Smooth muscle cell (in vitro differentiated cells): ENCODE data around the gene LCE7A. TPM values are rescaled to one million over a fixed set of nuclear protein-coding genes. Genes with fewer than 3 reads are reported as not detected.

Experiments
- DNase-seq: peaks from one replicate; lab custom pipeline; 2025; ENCODE audit not compliant: unreplicated experiment; lab: John Stamatoyannopoulos, UW
- H2AFZ ChIP-seq: fragments of 200-600 bp; sonication (generic); 2 replicates; pipeline ENCODE4 v1.6.0; 2016; ENCODE audit warnings: antibody characterized with exemption, low read depth, mild to moderate bottlenecking
- H3F3A ChIP-seq: fragments of 200-600 bp; sonication (generic); 2 replicates; pipeline ENCODE4 v1.6.0; 2017; ENCODE audit warnings: antibody characterized with exemption, low read depth
- H3K27ac ChIP-seq: fragments of 200-600 bp; sonication (generic); 2 replicates; pipeline ENCODE4 v1.5.1; 2016; ENCODE audit warnings: low read depth, mild to moderate bottlenecking
- H3K27me3 ChIP-seq: fragments of 200-600 bp; sonication (generic); 2 replicates; pipeline ENCODE4 v1.6.1; 2016; ENCODE audit warnings: low read depth, mild to moderate bottlenecking
- H3K36me3 ChIP-seq: fragments of 200-600 bp; sonication (generic); 2 replicates; pipeline ENCODE4 v1.5.1; 2016; ENCODE audit warnings: low read depth
- H3K4me1 ChIP-seq: fragments of 200-600 bp; sonication (generic); 2 replicates; pipeline ENCODE4 v1.5.1; 2016; ENCODE audit warnings: low read depth
- H3K4me2 ChIP-seq: fragments of 200-600 bp; sonication (generic); 2 replicates; pipeline ENCODE4 v1.6.0; 2016; ENCODE audit warnings: mild to moderate bottlenecking
- H3K4me3 ChIP-seq: fragments of 200-600 bp; sonication (generic); 2 replicates; pipeline ENCODE4 v1.5.1; 2016; ENCODE audit warnings: mild to moderate bottlenecking
- H3K79me2 ChIP-seq: fragments of 200-600 bp; sonication (generic); 2 replicates; pipeline ENCODE4 v1.6.0; 2016; ENCODE audit warnings: low read depth, mild to moderate bottlenecking
- H3K9ac ChIP-seq: fragments of 200-600 bp; sonication (generic); 2 replicates; pipeline ENCODE4 v1.6.0; 2016; ENCODE audit warnings: low read depth
- H3K9me3 ChIP-seq: fragments of 200-600 bp; sonication (generic); replicated peaks from 2 replicates; pipeline ENCODE4 v1.5.1; 2016; ENCODE audit warnings: low read depth
- H4K20me1 ChIP-seq: fragments of 200-600 bp; sonication (generic); 2 replicates; pipeline ENCODE4 v1.6.0; 2016; ENCODE audit warnings: low read depth
- WGBS: methylation state at CpG from one replicate; pipeline ENCODE4 v1.1.7; 2016; ENCODE audit warnings: low lambda C conversion rate; 5-methylcytosine and 5-hydroxymethylcytosine counted together
- polyA plus RNA-seq: library from polyadenylated mRNA; unstranded; fragments of >200 nt; fragmentation: Nextera tagmentation; extraction: Ambion mirVana; gene quantifications from 2 replicates; pipeline ENCODE4 v1.2.1, GENCODE V29; 2016
- total RNA-seq: library from RNA; depleted of rRNA; stranded (reverse); fragments of >200 nt; gene quantifications from 2 replicates; pipeline ENCODE4 v1.2.3, GENCODE V29; 2014
- TF ChIP-seq, protein P1 (sequence below): fragments of 200-600 bp; sonication (generic); IDR thresholded peaks from 2 replicates; pipeline ENCODE4 v1.5.1; 2017; ENCODE audit warnings: borderline replicate concordance, mild to moderate bottlenecking, antibody characterized with exemption; ENCODE audit not compliant: insufficient read depth, poor library complexity, severe bottlenecking

The LCE7A gene
- total and polyA plus RNA-seq, 2 experiments from 2014 or later, result not detected

DNA sequence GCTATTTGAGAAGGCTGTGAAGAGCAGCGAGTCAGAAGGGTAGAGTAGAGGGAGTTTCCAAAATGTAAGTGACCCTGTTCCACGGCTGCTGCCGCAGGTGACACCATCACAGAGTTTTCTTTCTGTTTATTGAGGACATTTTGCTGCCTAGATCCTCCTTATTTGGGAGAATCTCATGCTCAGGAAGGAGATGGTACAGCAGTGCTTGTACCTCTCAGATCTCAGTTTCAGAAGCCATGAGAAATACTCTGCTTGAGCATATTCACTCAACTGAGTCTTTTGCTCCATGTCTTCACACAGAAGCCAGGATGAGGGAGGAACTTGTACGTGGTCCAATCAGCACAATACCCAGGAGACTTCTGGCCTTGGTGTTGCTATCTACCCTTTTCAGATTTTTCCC, 1.6 kb downstream of the LCE7A start:
- no peak overlapping the region for H3K9ac ChIP-seq
- H3K4me1 ChIP-seq, result no peaks in the 10 kb centered on the region
- H3K4me3 ChIP-seq, result no peak overlapping the region
- TF ChIP-seq, protein P1, sequence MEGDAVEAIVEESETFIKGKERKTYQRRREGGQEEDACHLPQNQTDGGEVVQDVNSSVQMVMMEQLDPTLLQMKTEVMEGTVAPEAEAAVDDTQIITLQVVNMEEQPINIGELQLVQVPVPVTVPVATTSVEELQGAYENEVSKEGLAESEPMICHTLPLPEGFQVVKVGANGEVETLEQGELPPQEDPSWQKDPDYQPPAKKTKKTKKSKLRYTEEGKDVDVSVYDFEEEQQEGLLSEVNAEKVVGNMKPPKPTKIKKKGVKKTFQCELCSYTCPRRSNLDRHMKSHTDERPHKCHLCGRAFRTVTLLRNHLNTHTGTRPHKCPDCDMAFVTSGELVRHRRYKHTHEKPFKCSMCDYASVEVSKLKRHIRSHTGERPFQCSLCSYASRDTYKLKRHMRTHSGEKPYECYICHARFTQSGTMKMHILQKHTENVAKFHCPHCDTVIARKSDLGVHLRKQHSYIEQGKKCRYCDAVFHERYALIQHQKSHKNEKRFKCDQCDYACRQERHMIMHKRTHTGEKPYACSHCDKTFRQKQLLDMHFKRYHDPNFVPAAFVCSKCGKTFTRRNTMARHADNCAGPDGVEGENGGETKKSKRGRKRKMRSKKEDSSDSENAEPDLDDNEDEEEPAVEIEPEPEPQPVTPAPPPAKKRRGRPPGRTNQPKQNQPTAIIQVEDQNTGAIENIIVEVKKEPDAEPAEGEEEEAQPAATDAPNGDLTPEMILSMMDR, result no peak
- peaks cover 16% of the 10 kb centered on the region for H3K9me3 ChIP-seq
- no peaks in the 10 kb centered on the region for H3K79me2 ChIP-seq
- no peak overlapping the region for H2AFZ ChIP-seq
- no peaks in the 10 kb centered on the region for H3K27me3 ChIP-seq
- 47% methylated on average over 4 of the region's 4 CpGs for WGBS
- no peaks in the 10 kb centered on the region for H3K36me3 ChIP-seq
- no peak overlapping the region for H3K4me2 ChIP-seq
- no peaks in the 10 kb centered on the region for H3F3A ChIP-seq
- DNase-seq, result no peak
- H4K20me1 ChIP-seq, result no peaks in the 10 kb centered on the region
- H3K27ac ChIP-seq, result no peak overlapping the region

DNA sequence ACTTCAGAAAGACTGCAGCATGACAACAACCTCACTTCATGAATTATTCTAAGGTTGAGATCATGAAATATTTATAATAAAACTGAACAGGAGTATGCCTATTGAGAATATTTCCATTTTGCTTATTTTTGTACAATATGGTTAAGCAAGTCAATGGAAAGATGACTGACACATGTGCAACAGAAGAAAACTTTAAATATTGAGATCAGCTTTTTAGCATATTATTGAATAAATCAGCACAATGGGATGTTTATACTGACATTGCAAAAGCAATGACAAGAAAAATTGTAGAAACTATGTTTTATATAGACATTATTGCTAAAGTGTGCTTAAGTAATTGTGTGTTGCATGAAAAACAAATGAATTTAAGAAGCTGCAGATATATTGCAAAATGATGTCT, 4.6 kb downstream of the LCE7A start:
- H3K27me3 ChIP-seq, result no peaks in the 10 kb centered on the region

DNA sequence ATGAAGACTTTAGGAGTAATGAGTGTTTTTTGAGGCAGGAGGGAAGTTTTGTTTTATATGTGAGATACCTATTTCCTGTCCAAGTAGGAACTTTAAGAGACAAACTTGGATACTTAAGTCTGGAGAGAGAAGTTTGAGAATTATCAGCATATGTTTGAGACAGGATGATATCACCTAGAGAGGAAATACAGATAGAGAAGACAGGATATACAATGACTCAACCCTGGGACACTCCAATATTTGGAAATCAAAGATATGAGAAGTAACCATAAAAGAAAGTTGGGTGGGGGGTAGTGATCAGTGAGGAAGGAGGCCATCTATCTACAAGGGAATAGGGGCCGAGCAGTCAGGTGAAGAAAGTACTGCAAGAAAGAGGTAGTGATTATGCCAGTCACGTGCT, 6.5 kb downstream of the LCE7A start:
- Histone ChIP-seq H2AFZ (no peak overlapping the region), H3K79me2 (no peaks in the 10 kb centered on the region), H3K4me1 (no peaks in the 10 kb centered on the region), H3K4me3 (no peak overlapping the region), H3K27ac (no peak overlapping the region), H3K9ac (no peak overlapping the region), H4K20me1 (no peaks in the 10 kb centered on the region), H3K27me3 (no peaks in the 10 kb centered on the region), H3F3A (no peaks in the 10 kb centered on the region), H3K4me2 (no peak overlapping the region), H3K9me3 (peaks cover 8% of the 10 kb centered on the region), H3K36me3 (no peaks in the 10 kb centered on the region)
- no peak for DNase-seq
- TF ChIP-seq, protein P1, result no peak
- WGBS, result 62% methylated on average over 2 of the region's 2 CpGs

More for the DNA sequence above, 4.6 kb downstream of the LCE7A start:
- Histone ChIP-seq H4K20me1 (no peaks in the 10 kb centered on the region), H3K79me2 (no peaks in the 10 kb centered on the region), H3K27ac (no peak overlapping the region), H3K4me3 (no peak overlapping the region), H3K36me3 (no peaks in the 10 kb centered on the region), H3K9me3 (peaks cover 12% of the 10 kb centered on the region), H3K4me2 (no peak overlapping the region), H3K9ac (no peak overlapping the region), H2AFZ (no peak overlapping the region), H3F3A (no peaks in the 10 kb centered on the region), H3K4me1 (no peaks in the 10 kb centered on the region)
- DNase-seq, result no peak
- TF ChIP-seq, protein P1, result no peak

DNA sequence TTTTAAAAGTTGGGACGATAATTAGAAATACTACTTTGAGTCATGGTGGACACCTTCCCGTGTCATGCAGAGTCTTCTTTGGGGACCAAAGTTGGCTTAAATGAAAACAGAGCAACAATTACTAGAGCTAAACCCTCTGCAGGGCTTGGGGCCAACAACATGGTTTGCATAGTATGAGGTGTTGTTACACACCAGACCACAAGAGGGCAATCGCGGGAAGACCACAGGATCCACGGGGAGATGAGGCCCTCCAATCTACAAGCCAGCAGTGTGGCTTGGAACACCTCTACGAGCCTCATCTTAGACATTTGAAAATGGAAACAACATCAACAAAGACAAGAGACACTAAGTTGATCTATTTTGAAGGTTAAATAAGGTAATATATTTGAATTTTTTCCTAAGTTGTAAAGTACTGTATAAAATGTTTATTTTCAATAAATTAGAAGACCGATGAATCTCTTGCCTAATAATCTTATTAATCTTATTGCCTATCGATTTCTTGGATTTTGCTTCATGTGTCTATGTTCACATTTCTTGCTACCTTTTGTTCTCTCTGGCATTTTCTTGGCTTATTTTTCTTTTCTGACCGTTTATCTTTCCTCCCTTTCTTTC, 10.1 kb downstream of the LCE7A start:
- Histone ChIP-seq H4K20me1 (no peaks in the 10 kb centered on the region), H3K9me3 (no peaks in the 10 kb centered on the region), H3K27ac (no peak overlapping the region), H3K4me2 (no peak overlapping the region), H3K27me3 (no peaks in the 10 kb centered on the region), H3K36me3 (no peaks in the 10 kb centered on the region), H3K4me1 (no peaks in the 10 kb centered on the region), H3K9ac (no peak overlapping the region), H3F3A (no peaks in the 10 kb centered on the region), H2AFZ (no peak overlapping the region), H3K79me2 (no peaks in the 10 kb centered on the region), H3K4me3 (no peak overlapping the region)
- no peak for DNase-seq
- TF ChIP-seq, protein P1, result peak; percentile 42
- 36% methylated on average over 9 of the region's 9 CpGs for WGBS
